ENCODE measurements around the gene ARID5B.

- TF ChIP-seq, protein P1, sequence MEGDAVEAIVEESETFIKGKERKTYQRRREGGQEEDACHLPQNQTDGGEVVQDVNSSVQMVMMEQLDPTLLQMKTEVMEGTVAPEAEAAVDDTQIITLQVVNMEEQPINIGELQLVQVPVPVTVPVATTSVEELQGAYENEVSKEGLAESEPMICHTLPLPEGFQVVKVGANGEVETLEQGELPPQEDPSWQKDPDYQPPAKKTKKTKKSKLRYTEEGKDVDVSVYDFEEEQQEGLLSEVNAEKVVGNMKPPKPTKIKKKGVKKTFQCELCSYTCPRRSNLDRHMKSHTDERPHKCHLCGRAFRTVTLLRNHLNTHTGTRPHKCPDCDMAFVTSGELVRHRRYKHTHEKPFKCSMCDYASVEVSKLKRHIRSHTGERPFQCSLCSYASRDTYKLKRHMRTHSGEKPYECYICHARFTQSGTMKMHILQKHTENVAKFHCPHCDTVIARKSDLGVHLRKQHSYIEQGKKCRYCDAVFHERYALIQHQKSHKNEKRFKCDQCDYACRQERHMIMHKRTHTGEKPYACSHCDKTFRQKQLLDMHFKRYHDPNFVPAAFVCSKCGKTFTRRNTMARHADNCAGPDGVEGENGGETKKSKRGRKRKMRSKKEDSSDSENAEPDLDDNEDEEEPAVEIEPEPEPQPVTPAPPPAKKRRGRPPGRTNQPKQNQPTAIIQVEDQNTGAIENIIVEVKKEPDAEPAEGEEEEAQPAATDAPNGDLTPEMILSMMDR (IDR thresholded peaks at IDR 0.05; ENCODE audit: poor library complexity) = no peak
- no peak for TF ChIP-seq EZH2 (IDR thresholded peaks at IDR 0.05; ENCODE audit: borderline replicate concordance)
- no peak for TF ChIP-seq EZH2phosphoT487 (IDR thresholded peaks at IDR 0.05; ENCODE audit: low read depth, severe bottlenecking, unreplicated experiment)
Measured at GRCh38 chr10:61958805-61959204, 57.3 kb downstream of the ARID5B start.
